Fibroblast of the aortic adventitia (primary cell): ENCODE measurements around the gene OGFOD3. TPM values are rescaled to one million over a fixed set of nuclear protein-coding genes. Genes with fewer than 3 reads are reported as not detected.

Source experiments
- DNase-seq: peaks from one replicate; pipeline ENCODE4 v3.0.0-alpha.2; 2010; ENCODE audit warnings: low read depth
- H3K4me3 ChIP-seq: 2 replicates; pipeline ENCODE4 v1.5.1; 2011; ENCODE audit warnings: low read depth, mild to moderate bottlenecking, control low read depth, low read length, moderate library complexity
- total RNA-seq: library from RNA; depleted of rRNA; stranded (reverse); fragments of >200 nt; gene quantifications from 2 replicates; pipeline ENCODE4 v1.2.3, GENCODE V29; 2012; ENCODE audit warnings: low replicate concordance
- TF ChIP-seq, protein P1 (sequence below): IDR thresholded peaks from 2 replicates; pipeline ENCODE4 v1.5.1; 2011; ENCODE audit warnings: mild to moderate bottlenecking, low read length, control low read depth, inconsistent platforms; ENCODE audit not compliant: insufficient read depth

OGFOD3 gene
- total RNA-seq, 1 donor: 18.7 TPM

DNA sequence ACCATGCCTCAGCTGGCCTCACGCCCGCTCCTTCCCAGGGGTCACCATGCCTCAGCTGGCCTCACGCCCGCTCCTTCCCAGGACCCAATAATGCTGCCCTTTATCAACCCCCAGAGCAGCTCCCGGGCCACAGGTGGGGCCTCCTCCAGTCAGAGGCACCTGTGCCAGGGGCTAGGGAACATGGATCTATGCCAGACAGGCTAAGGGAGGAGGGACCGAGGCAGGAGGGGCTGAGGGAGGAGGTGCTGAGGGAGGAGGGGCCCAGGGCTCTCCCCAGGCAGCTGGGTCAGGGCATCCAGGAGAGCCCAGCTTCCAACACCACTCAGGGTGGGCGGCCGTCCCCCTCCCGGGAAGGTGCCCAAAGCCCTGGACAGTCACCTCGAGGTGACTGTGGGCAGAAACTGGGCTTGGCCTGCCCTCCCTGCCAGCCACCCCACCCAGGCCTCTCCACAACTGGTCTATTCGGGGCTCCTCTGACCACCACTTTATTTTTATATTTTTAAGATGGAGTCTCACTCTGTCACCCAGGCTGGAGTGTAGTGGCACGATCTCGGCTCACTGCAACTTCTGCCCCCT is 27.4 kb downstream of the OGFOD3 start:
- no peak overlapping the region for H3K4me3 ChIP-seq
- DNase-seq: no peak
- TF ChIP-seq, protein P1, sequence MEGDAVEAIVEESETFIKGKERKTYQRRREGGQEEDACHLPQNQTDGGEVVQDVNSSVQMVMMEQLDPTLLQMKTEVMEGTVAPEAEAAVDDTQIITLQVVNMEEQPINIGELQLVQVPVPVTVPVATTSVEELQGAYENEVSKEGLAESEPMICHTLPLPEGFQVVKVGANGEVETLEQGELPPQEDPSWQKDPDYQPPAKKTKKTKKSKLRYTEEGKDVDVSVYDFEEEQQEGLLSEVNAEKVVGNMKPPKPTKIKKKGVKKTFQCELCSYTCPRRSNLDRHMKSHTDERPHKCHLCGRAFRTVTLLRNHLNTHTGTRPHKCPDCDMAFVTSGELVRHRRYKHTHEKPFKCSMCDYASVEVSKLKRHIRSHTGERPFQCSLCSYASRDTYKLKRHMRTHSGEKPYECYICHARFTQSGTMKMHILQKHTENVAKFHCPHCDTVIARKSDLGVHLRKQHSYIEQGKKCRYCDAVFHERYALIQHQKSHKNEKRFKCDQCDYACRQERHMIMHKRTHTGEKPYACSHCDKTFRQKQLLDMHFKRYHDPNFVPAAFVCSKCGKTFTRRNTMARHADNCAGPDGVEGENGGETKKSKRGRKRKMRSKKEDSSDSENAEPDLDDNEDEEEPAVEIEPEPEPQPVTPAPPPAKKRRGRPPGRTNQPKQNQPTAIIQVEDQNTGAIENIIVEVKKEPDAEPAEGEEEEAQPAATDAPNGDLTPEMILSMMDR: no peak

DNA sequence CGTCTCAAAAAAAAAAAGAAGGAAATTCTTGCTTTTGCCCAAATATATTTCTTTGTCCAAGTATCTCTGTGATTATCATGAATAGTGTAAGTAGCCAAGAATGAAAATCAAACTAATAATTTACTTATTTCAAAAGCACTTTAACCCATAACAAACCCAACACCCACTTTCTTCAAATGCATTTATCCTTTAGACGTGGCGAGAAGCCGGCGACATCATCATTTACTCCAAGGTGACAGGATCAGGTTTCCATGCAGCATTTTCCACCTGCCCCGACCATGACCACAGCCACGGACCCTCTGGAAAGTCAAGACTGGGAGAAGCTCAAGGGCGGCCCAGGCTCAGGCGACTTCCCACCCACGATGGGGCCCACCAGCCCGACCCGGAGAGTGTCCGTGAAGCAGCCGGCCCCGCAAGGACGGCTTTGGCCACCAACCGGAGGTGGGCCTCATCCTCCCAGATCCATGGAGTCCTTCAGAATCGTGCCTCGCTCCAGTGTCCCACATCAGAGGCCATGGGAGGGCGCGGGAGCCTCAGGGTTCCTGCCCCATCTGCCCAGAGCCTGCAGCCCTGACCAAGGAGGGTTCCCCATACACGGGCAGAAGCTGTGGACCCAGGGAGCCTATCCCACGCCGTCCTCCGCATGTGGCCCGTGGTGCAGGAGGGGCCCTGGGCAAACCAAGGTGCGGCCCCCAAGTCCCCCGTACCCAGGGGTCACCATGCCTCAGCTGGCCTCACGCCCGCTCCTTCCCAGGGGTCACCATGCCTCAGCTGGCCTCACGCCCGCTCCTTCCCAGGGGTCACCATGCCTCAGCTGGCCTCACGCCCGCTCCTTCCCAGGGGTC is 28.1 kb downstream of the OGFOD3 start:
- H3K4me3 ChIP-seq: no peak overlapping the region
- TF ChIP-seq, protein P1: no peak
- DNase-seq: no peak

DNA sequence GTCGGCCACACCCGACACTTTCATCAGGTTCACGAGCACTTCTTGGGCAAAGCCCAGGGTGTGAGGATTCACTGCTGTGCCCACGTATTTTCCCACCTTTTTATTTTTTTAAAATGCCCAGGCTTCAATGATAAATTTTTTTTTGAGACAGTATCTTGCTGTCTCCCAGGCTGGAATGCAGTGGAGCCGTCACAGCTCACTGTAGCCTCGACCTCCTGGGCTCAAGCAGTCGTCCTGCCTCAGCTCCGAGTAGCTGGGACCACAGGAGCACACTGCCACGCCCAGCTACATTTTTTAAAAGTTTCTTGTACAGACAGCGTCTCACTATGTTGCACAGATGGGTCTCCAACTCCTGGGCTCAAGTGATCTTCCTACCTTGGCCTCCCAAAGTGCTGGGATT is 29.0 kb downstream of the OGFOD3 start:
- TF ChIP-seq, protein P1: no peak
- DNase-seq: no peak
- no peak overlapping the region for H3K4me3 ChIP-seq

DNA sequence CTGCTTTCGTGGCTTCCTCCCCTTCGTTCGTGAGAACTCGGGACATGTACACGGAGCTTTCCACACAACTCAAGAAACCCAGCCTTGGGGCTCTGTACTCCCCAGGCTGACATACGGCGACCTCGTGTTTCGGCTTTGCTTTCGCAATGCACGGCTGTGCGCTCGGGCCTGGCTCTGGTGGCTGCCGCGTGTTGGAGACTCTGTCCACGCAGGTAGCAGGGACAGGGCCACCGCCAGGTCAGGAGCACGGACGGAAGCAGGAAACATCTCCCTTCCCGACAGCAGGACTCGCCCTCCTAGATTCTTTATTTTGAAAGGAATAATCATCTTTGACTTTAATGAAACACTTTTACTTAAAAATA is 29.5 kb downstream of the OGFOD3 start:
- DNase-seq: no peak
- TF ChIP-seq, protein P1: no peak
- no peak overlapping the region for H3K4me3 ChIP-seq

DNA sequence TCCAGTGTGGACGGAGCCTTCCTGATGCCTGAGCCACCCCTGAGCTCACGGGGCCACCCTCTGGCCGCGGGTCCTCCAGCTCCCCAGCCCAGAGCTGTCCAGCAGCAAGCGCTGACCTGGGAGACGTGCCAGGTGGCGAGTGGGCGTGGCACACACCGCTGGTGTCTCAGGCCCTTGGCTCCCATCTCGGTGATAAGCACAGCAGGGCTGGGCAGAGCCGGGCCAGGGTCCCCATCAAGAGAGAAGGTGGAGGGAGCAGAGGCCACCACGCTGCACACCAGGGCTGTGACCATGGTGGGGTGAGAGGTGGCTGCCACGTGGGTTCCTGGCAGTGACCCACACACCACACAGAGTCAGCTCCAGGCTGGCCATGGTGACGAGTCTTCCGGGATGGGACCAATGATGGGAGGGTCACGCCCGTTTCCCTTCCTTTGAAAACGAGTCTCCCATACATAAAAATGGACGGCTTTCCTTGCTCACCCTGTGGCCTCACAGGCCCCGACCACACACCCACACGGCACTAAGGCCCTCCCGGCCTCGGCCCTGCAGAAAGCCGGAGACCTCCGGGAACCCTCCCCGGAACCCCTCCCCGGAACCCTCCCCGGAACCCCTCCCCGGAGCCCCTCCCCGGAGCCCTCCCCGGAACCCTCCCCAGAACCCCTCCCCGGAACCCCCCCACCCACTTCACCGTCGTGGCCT is 30.0 kb downstream of the OGFOD3 start:
- DNase-seq: no peak
- TF ChIP-seq, protein P1: no peak
- no peak overlapping the region for H3K4me3 ChIP-seq

DNA sequence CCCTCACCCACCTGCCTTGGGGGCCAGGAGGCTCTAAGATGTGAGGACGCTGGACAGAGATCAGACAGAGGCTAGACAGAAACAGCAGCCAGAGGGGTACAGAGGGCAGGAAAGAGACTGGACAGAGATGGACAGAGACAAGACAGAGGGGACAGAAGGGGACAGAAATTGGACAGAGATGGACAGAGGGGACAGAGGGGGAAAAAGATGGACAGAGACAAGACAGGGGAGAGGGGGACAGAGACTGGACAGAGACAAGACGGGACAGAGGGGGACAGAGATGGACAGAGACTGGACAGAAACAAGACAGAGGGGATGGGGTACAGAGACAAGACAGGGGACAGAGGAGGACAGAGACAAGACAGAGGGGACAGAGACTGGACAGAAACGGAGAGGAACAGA is 30.7 kb downstream of the OGFOD3 start:
- no peak overlapping the region for H3K4me3 ChIP-seq
- TF ChIP-seq, protein P1: no peak
- no peak for DNase-seq
